Esophagus squamous epithelium (tissue), 4 donors: ENCODE results near the gene ITGA2B.

Experiments
- CTCF ChIP-seq, 6 experiments: fragments of 450-650 bp in 4 of 6; fragments of 200-600 bp in 2 of 6; sonication (generic) in 2 of 6; IDR thresholded peaks; one replicate each; pipeline ENCODE4 v1.5.1; 2016 to 2019; ENCODE audit warnings: antibody characterized with exemption in 6 of 6, mild to moderate bottlenecking in 4 of 6, moderate library complexity in 4 of 6
- POLR2A ChIP-seq, 4 donors: fragments of 450-650 bp; IDR thresholded peaks; one replicate each; pipeline ENCODE4 v1.6.1; 2017; ENCODE audit warnings: antibody characterized with exemption in 4 of 4, mild to moderate bottlenecking in 4 of 4, moderate library complexity in 3 of 4

GRCh38 chr17:44387804-44388203 is 1.6 kb downstream of the ITGA2B start:
- TF ChIP-seq CTCF (IDR thresholded peaks at IDR 0.05) (no peak), POLR2A (IDR thresholded peaks at IDR 0.05) (no peak)
